Kidney epithelial cell (primary cell): ENCODE results near the gene BAHCC1. TPM values are rescaled to one million over a fixed set of nuclear protein-coding genes. Genes with fewer than 3 reads are reported as not detected.

Experiments
- DNase-seq: peaks from one replicate; pipeline ENCODE4 v3.0.0-alpha.2; 2010; ENCODE audit warnings: low read depth
- H3K27me3 ChIP-seq: 2 replicates; pipeline ENCODE4 v1.6.0; 2011; ENCODE audit warnings: low read length; ENCODE audit not compliant: control insufficient read depth, insufficient read depth
- H3K36me3 ChIP-seq: 2 replicates; pipeline ENCODE4 v1.5.1; 2011; ENCODE audit warnings: low read length; ENCODE audit not compliant: control insufficient read depth, insufficient read depth
- H3K4me3 ChIP-seq: 2 replicates; pipeline ENCODE4 v1.5.1; 2011; ENCODE audit warnings: low read depth, mild to moderate bottlenecking, control low read depth, low read length
- CTCF ChIP-seq: IDR thresholded peaks from 2 replicates; pipeline ENCODE4 v1.5.1; 2011; ENCODE audit warnings: mild to moderate bottlenecking, moderate library complexity, low read length, control low read depth, inconsistent platforms; ENCODE audit not compliant: insufficient read depth, poor library complexity, severe bottlenecking
- total RNA-seq: library from RNA; depleted of rRNA; stranded (reverse); fragments of >200 nt; gene quantifications from 2 replicates; pipeline ENCODE4 v1.2.3, GENCODE V29; 2015

The BAHCC1 gene
- total RNA-seq, 1 donor from 2014 or later = 6.6 TPM

- no peaks in the 10 kb centered on the region for H3K27me3 ChIP-seq
- no peak for TF ChIP-seq CTCF
- no peak for DNase-seq
- peaks cover 14% of the 10 kb centered on the region for H3K36me3 ChIP-seq
- H3K4me3 ChIP-seq = peak overlapping the region; percentile 61
Observed at GRCh38 chr17:81509207-81509971, 114.1 kb downstream of the BAHCC1 start.

DNA sequence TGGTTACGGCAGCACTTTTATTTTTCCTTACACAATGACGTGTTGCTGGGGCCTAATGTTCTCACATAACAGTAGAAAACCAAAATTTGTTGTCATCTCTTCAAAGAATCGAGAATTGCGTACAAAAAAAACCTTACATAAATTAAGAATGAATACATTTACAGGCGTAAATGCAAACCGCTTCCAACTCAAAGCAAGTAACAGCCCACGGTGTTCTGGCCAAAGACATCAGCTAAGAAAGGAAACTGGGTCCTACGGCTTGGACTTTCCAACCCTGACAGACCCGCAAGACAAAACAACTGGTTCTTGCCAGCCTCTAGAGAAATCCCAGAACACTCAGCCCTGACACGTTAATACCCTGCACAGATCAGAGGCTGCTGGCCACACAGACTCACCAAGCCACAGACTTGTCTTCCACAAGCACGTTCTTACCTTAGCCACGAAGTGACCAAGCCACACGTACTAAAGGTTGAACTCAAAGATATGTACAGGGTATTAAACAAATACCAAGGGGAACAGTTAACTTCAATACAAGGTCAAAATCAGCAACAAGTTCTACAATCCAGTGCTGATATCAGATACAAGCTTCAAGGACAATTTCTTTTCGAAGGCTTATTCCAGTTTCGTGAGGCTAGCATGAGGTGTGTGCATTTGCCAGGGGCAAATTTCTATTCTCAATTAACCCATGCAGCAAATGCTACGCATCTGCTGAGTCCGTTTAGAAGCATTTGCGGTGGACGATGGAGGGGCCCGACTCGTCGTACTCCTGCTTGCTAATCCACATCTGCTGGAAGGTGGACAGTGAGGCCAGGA, 114.9 kb downstream of the BAHCC1 start:
- Histone ChIP-seq H3K4me3 (peak overlapping the region; percentile 61), H3K36me3 (peaks cover 14% of the 10 kb centered on the region), H3K27me3 (no peaks in the 10 kb centered on the region)
- no peak for DNase-seq
- no peak for TF ChIP-seq CTCF

GRCh38 chr17:81510785-81511553, 115.7 kb downstream of the BAHCC1 start:
- Histone ChIP-seq H3K36me3 (peaks cover 14% of the 10 kb centered on the region), H3K4me3 (peak overlapping the region; percentile 61), H3K27me3 (no peaks in the 10 kb centered on the region)
- DNase-seq = no peak
- no peak for TF ChIP-seq CTCF

GRCh38 chr17:81511554-81511803, 116.2 kb downstream of the BAHCC1 start:
- H3K27me3 ChIP-seq = no peaks in the 10 kb centered on the region
- peak overlapping the region; percentile 61 for H3K4me3 ChIP-seq
- peaks cover 14% of the 10 kb centered on the region for H3K36me3 ChIP-seq
- TF ChIP-seq CTCF = no peak
- no peak for DNase-seq

- H3K36me3 ChIP-seq = peaks cover 14% of the 10 kb centered on the region
- H3K4me3 ChIP-seq = peak overlapping the region; percentile 61
- TF ChIP-seq CTCF = no peak
- H3K27me3 ChIP-seq = no peaks in the 10 kb centered on the region
- DNase-seq = no peak
Observed at GRCh38 chr17:81511804-81512561, 116.7 kb downstream of the BAHCC1 start.
